Activated effector memory CD4-positive, alpha-beta T cell treated with Interleukin-2 at 50 U/mL for 16 hours (primary cell): ENCODE results near the gene CCDC178.
"Not testable (repeated sequence)": the region's sequence is repeated elsewhere in the genome, so short reads cannot be mapped to it uniquely, and the experiment has no call there.

ENCODE experiments used
- DNase-seq: peaks from one replicate; pipeline ENCODE4 v3.0.0-alpha.2; 2020

Gene CCDC178

GRCh38 chr18:33440060-33441043 is at the start of gene CCDC178:
Gene CCDC178 (minus strand): TSS chr18:33440721. CDS start chr18:33412088, 28,633 bp downstream.
- DNase-seq, result no peak

DNA sequence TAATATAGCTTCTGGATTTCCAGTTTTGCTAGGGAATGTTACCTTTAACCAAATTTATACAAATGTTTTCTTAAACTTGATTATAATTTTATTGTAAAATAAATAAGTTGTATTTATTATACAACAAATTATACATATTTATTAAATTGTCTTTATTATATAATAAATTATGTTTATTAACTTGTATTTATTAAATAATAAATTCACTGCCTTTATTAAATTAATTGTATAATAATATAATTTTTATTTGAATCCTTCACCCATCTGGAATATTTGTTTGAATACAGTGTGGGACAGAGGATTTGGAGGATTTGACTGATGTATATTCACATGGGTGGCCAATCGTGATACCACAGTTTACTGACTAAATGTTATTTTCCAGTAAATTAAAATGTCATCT is 43.4 kb upstream of the CCDC178 start:
- DNase-seq, result no peak

- no peak for DNase-seq
Observed at GRCh38 chr18:33472509-33472908, 32.0 kb upstream of the CCDC178 start.

DNA sequence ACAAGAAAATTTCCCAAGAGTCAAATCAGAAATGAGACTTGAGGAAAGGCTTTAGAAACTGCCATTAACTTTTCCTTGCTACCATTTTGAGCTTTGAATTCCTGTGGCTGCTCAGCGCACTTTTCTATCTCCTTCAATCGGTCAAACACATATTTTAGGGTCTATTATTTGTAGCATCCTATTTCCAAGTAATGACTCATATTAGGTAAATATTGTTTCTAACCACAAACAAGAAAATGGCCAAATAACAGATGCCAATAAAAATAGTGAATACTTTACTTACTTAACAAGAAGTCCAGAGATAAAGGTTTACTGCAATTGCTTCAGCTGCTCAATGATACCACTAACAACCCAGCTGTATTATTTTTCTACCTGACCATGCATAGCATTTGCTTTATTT is 29.7 kb upstream of the CCDC178 start:
- no peak for DNase-seq

- DNase-seq, result no peak
Observed at GRCh38 chr18:33469699-33470098, 29.2 kb upstream of the CCDC178 start.

DNA sequence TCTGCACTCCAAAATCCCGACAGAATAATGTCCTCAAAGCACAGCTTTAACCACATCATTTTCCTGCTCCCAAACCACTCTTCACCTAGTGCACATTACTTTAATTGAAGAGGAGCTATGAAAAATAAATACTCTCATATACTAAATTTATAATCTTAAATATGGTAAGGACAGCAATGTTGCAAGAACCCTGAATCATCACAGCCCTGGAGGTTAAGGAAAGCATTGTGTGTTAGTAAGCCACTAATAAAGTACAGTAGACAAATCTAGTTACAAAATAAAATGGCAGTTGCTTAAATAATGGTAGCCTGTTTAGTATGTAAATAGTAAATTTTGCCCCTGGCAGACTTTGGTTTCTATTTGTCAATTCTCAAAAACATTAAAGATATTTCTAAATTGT is 27.0 kb upstream of the CCDC178 start:
- DNase-seq, result no peak

GRCh38 chr18:33466822-33467221 is 26.3 kb upstream of the CCDC178 start:
- no peak for DNase-seq

DNA sequence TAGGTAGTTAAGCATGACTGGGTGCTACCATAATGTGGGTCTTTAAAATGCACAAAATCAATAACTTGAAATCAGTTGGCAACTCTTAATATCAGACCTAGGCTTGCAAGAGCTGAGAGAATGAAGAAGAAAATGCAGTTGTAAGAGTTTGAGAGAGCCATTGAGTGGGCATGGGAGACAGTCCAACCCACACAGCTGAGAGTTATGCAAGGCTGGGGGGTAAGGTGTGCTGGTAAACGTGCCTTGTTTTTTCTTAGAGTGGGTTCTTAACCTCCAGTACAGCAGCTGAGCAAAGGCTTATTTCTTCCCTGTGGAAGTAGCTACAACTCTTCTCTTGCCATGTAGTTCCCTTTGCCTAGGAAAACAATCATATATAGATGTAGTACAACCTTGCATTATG is 20.2 kb upstream of the CCDC178 start:
- DNase-seq, result no peak

GRCh38 chr18:33459612-33460011 is 19.1 kb upstream of the CCDC178 start:
- no peak for DNase-seq

GRCh38 chr18:33446604-33447003 is 6.1 kb upstream of the CCDC178 start:
- DNase-seq, result no peak

DNA sequence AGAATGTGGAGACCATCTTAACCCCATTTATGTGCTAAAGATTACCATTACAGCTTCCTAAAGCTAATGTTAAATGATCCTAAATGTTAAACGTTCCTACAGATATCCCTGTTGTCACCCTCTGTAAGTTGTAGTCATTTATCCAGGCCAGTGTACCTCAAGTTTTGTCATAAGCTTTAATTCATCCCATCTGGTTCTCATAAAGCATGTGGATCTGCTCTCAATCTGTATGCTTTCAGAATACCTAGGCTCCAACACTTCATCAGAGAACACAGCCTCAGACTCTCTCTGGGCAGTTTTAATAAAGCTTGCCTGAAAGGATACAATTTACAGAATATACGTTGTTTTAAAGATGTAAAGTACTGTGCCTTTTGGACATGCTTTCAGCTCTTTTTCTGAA is 4.2 kb upstream of the CCDC178 start:
- no peak for DNase-seq

DNA sequence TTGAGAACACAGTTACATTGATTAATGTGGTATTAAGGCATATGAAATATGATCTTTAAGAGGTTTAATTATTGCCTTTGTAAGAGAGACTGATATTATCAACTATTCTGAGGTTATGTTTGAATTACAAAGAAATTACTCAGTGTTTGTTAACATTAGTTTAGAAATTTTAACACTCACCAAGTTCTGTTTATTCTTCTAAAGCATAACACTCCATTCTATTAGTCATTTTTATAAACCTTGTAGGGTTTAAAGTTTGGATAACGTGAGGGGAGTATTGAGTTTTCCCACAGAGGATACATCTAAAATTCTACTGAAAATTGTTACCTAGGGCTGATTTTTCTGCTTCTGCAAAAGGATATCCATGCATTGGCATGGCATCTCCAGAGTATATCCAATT is 7.7 kb downstream of the CCDC178 start:
- no peak for DNase-seq

DNA sequence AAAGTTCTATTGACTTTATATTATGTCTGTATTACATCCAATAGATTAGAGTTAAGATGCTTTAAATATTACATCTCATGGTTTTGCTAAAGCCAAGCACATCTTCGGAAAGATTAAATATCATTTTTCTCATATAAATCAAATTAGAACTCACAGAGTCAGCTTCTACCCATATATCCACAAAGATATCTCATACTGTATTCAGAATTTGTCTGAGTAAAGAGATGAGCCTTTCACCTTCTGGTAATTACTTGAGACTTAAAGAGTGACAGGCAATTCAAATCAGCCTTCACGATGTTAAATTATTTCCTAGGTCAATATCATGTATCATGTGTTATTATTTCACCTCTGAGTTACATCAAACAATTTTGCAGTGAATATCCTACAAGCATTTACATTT is 13.0 kb downstream of the CCDC178 start:
- no peak for DNase-seq

- no peak for DNase-seq
Observed at GRCh38 chr18:33424266-33424946, 16.1 kb downstream of the CCDC178 start.

- no peak for DNase-seq
Observed at GRCh38 chr18:33421225-33421624, 19.3 kb downstream of the CCDC178 start.

GRCh38 chr18:33404244-33404873 is 36.2 kb downstream of the CCDC178 start:
- no peak for DNase-seq

DNA sequence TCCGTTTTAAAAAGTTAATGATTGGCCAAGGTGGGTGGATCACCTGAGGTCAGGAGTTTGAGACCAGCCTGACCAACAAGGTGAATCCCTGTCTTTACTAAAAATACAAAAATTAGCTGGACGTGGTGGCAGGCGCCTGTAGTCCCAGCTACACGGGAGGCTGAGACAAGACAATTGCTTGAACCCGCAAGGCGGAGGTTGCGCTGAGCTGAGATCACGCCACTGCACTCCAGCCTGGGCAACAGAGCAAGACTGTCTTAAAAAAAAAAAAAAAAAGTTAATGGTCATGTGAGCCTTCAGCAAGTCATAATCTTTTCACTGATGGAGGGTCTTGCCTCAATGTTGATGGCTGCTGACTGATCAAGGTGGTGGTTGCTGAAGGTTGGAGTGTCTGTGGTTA is 41.6 kb downstream of the CCDC178 start:
- not testable (repeated sequence) for DNase-seq

DNA sequence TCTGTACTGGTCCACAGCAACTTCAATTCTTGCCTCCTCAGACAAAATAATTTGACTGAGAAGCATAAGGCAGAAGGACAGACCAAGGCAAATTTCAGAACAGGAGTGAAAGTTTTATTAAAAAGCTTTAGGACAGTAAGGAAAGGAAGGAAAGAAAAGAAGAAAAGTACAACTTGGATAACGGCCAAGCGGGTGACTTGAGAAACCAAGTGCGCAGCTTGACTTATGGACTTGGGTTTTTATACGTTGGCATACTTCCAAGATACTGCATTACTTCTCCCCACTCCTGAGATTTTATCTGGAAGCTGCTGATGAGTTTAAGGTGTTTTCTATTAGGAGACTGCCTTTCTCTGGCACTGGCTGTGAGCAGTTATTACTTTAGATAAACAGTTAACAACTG is 64.7 kb downstream of the CCDC178 start:
- DNase-seq, result no peak

- no peak for DNase-seq
Observed at GRCh38 chr18:33372442-33372841, 68.1 kb downstream of the CCDC178 start.

GRCh38 chr18:33369711-33370449 is 70.6 kb downstream of the CCDC178 start:
- no peak for DNase-seq

GRCh38 chr18:33356735-33357134 is 83.8 kb downstream of the CCDC178 start:
- no peak for DNase-seq

- DNase-seq, result no peak
Observed at GRCh38 chr18:33355756-33356155, 84.8 kb downstream of the CCDC178 start.

GRCh38 chr18:33355263-33355662 is 85.3 kb downstream of the CCDC178 start:
- DNase-seq, result no peak
